Measurements from ENCODE around the gene CARMIL1.
"Not testable (repeated sequence)": the region's sequence is repeated elsewhere in the genome, so short reads cannot be mapped to it uniquely, and the experiment has no call there.

Gene CARMIL1

DNA sequence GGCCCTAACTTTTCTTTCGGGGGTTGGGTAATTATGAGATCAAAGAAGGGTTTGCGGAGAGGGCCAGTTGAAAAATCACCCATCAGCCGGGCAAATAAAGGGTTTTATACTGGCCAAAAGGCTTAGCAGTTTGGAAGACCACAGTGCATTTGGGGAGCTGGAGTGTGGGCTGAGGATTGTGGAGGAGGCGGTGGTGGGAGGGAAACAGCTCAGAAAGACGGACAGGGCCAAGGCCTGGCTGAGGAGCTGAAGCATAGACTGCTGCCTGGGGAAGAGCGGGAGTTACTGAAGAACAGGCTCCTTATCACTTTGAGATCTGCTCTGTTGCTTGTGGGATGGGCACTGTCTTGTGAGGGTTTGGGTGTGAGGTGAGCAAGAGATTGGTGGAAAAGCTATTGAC, 144.2 kb downstream of the CARMIL1 start:
- DNase-seq (ENCODE audit: low read depth): no peak

DNA sequence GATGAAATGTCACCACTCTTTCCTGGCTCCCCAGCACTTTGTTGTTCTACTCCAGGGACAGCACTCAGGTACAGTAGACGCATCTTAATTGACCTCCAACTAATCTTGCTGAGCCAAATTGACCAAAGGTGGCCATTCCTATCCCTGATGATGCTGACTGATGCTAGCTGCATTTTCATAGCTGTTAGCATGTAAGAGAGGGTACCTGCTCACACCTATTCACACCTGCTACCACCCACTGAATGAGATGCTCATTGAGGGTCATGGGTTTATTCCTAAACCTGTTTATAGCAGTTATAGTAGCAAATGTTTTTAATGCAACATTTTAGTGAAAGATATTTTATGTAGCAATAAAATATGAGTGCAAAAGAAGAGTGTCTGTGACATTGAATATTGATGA, 145.1 kb downstream of the CARMIL1 start:
- DNase-seq (ENCODE audit: low read depth): no peak
- H3K4me3 ChIP-seq (ENCODE audit: low read depth, low read length): no peak overlapping the region

More for the DNA sequence above, 144.2 kb downstream of the CARMIL1 start:
- H3K4me3 ChIP-seq (ENCODE audit: low read depth, low read length): no peak overlapping the region

DNA sequence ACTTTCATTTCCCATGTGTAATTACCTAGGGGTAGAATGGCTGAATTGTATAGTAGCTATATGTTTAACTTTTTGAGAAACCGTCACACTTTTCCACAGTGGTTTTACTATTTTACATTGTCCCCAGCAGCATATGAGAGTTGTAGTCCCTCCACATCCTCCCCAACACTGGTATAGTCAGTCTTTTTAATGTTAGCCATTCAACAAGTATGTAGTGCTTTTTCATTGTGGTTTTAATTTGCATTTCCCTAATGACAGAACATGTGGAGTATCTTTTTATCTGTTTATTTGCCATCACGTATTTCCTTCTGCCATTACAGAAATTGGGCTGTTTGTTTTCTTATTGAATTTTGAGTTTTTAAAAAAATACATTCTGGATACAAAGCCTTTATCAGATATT, 148.4 kb downstream of the CARMIL1 start:
- no peak for DNase-seq (ENCODE audit: low read depth)
- no peak overlapping the region for H3K4me3 ChIP-seq (ENCODE audit: low read depth, low read length)

DNA sequence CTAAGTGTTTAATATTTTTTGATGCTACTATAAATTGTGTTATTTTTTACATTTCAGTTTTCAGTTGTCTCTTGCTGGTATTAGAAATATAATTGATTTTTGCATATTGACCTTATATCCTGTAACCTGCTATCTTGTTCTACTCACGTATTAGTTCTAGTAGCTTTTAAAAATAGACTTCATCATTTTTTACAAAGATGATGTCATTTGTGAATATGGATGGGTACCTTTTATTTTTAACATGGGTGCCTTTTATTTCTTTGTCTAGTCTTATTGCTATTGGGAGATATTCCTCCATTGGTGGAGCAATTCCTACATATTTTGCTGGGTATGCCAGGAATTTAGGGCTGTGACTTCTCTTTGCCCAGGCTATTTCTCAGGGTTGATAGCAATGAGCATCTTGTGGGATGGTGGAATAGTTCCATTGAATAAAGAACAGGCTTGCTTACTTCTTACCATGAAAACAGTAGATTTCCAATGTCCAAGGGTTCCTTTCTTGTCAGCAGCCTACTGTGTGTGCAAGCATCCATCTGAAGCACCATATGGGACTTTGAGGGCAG, 149.7 kb downstream of the CARMIL1 start:
- DNase-seq (ENCODE audit: low read depth): no peak

DNA sequence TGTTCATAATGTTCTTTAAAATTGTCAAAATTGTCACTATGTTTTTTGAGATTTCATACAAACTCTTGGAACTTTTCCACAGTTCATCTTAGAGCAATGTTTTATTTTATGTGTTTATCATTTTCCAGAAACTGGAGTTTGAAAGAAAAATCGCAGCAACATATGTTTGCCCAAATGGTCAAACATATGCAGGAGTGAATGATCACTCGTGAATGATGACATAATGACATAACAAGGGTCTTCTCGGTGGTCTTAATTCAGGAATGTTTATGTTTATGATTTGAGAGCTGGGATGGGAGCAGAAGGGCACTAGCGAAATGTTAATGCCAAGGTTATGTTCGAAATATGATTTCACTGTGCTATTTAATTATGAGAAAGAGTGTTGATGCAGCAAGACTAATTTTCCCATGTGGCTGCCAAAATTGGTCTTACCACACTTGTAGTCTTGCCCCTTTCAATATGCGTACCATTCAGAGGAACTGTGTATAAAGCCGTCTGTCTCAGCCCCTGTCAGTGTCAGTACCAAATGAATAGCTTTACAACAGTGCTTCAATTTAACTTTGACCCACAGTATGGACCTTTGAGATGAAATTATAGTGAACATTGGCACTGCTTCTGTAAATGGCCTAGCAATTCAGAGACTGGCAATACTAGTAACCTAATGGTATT, 152.3 kb downstream of the CARMIL1 start:
- H3K4me3 ChIP-seq (ENCODE audit: low read depth, low read length): no peak overlapping the region
- DNase-seq (ENCODE audit: low read depth): no peak

More for the DNA sequence above, 149.7 kb downstream of the CARMIL1 start:
- no peak overlapping the region for H3K4me3 ChIP-seq (ENCODE audit: low read depth, low read length)

DNA sequence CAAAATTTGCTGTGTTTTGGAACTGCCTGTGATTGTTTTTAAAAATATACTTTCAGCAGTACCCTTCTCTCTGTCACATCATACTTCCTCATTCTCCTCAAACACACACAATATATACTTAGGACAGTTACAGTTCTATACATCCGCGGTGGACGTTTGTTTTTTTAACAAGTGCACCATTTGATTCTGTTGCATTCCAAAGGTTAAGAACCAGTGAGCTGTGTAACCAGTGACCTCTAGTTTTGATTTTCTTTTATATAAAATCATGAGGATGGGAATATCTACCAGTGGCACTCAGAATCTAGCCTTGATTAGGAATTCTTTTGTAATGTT, 152.8 kb downstream of the CARMIL1 start:
- H3K4me3 ChIP-seq (ENCODE audit: low read depth, low read length): no peak overlapping the region
- DNase-seq (ENCODE audit: low read depth): no peak

DNA sequence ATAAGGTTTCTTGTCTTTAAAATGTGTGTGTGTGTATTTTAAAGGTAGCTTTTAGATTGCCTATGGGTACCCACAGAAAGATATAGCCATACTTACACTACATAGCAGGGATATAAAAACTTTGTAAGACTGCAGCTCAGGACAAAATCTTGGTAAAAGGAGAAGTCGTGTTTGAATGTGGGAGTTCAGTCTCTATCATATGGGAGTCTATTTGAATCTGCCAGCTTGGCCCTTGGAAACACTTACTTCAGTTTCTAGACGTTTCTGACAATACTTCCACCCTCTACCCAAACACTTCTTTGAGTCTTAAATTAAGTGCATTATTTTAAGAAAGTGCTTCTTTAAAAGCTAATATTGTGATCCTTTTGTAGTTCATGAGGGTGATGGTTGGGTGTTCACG, 155.7 kb downstream of the CARMIL1 start:
- no peak for DNase-seq (ENCODE audit: low read depth)
- H3K4me3 ChIP-seq (ENCODE audit: low read depth, low read length): no peak overlapping the region

DNA sequence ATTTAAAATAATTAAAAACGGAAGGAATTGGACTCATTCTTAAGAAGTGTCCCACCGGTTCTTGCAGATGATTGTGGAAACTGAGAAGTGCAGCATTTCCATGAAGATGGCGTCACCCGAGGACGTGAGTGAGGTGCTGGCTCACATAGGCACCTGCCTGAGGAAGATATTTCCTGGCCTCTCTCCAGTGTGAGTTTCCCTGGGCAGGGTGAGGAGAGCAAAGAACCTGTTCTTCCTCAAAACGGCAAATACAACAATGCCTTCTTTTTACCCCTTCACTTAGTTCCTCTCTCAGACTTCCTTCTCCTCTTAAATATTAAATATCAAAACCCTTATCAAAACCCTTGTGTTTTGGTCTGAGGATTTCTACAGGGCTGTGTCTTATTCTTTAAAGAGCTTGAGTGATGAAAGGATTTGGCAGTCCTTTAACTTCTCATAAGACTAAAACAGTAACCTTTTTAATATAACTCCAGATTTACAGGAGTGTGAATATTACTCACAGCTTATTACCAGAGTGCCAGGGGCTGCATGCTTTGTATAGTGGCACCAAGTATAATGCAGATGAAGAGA, 156.3 kb downstream of the CARMIL1 start:
- no peak overlapping the region for H3K4me3 ChIP-seq (ENCODE audit: low read depth, low read length)
- no peak for DNase-seq (ENCODE audit: low read depth)

DNA sequence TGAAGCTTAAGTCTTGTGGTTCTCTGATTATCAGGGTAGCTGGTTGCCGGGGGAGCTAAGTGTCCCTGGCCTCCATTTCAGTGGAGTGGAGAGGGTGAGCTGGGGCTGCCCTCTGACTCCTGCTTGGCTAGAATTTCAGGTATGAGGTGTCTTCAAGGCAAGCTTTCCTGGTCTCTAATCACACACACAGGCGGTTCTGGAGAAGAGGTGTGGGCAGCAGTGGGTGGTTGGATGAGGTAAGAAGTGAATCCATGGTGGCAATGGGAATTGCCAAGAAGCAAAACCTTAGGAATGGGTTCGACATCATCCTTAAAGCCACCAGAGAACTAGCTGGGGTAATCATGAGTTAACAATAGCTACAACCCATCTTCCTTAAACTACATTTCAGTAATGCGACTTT, 157.6 kb downstream of the CARMIL1 start:
- DNase-seq (ENCODE audit: low read depth): no peak
- no peak overlapping the region for H3K4me3 ChIP-seq (ENCODE audit: low read depth, low read length)

DNA sequence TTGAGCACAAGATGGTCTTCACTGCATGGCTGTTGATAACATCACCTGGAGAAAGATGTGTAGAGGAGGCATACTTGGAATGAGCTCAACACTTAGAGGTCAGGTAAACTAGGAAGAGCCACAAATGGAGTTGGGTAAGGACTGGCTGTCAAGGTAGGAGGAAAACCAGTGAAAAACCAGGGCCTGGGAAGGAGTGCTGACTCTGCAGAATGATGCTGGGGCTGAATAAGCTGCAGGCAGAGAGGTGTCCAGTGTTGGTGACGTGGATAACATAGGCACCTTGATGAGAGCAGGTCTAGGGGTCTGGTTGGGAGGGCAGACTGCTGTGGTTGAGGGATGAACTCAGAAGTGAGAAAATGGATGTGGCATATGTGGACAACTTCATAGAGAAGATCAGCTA, 160.2 kb downstream of the CARMIL1 start:
- no peak for DNase-seq (ENCODE audit: low read depth)
- H3K4me3 ChIP-seq (ENCODE audit: low read depth, low read length): no peak overlapping the region

DNA sequence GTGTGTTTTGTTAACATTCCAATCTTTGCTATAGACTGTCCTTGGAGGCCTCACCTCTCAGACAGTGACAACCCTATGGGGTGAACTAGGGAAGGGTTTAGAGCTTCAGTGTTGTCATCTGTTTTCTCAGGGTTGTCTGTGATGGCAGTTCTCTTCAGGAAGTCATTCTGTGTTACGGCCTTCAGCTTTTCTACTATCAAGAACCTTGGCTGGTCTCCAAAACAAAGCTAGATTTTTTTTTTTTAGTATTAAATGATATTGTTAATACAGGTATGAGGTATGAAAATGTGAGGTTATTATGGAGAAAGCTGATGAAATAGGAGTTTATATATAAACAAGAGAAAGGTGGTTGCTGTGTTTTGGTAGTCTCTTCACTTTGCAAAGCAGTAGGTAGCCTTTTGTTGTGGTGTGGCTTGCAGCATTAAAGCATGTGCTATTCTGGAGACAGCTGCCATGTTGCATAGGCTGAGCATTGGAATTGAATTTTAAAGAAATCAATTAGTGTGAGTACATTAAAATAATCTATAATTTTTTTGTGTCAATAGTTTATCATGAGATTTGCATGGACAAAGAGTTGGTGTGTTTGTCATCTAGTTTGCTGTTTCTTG, 162.6 kb downstream of the CARMIL1 start:
- DNase-seq (ENCODE audit: low read depth): no peak
- no peak overlapping the region for H3K4me3 ChIP-seq (ENCODE audit: low read depth, low read length)

DNA sequence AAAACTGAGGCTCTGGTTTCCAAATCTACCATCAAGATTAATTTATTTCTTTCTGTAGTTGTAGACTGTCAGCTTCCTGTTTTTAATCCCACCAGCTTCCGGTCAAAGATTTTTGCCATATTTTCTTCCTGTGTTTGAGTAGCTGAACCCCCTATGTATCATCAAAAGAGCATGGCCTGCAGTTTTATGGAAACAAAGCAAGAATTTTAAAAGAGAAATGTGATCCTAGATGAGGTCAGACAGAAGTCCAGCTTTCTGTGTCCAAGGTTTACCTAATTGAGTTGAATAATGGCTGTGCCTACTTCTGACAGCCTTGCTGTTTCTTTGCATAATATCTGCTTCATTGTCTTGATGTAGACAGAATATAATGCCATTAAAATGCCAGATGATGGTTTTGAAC, 163.7 kb downstream of the CARMIL1 start:
- DNase-seq (ENCODE audit: low read depth): peak; percentile 3
- no peak overlapping the region for H3K4me3 ChIP-seq (ENCODE audit: low read depth, low read length)

DNA sequence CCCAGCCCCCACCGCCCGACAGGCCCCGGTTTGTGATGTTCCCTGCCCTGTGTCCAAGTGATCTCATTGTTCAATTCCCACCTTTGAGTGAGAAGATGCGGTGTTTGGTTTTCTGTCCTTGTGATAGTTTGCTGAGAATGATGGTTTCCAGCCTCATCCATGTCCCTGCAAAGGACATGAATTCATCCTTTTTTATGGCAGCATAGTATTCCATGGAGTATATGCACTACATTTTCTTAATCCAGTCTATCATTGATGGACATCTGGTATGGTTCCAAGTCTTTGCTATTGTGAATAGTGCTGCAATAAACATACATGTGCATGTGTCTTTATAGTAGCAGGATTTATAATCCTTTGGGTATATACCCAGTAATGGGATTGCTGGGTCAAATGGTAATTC, 165.3 kb downstream of the CARMIL1 start:
- not testable (repeated sequence) for DNase-seq (ENCODE audit: low read depth); H3K4me3 ChIP-seq (ENCODE audit: low read depth, low read length)

DNA sequence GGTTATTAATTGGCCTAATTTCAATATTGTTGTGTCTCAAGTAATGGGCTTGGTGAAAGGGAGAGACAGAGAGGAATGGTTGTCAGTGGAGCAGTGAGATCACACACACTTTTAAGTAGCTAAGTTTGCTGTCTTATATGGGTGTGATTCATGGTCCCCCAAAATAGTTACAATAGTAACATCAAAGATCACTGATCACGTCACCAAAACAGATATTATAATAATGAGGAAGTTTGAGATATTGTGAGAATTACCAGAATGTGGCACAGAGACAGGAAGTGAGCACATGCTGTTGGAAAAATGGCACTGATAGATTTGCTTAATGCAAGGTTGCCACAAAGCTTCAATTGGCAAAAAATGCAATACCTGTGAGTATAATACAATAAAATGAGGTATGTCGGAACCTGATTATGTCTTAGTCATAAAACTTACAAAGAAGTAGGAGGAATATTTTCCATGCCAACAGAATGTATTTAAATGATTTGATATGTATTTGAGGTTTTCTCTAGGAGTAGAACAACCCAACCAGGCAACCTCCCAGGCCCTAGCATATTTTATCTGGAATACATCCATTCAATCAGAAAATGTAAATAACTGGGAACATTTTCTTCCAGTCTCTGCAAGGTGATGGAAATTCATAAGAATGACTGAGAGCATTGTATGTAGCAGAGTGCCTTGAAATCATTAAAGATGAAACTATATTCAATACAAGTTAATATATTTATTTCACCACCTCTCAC, 167.8 kb downstream of the CARMIL1 start:
- no peak for DNase-seq (ENCODE audit: low read depth)
- H3K4me3 ChIP-seq (ENCODE audit: low read depth, low read length): no peak overlapping the region

DNA sequence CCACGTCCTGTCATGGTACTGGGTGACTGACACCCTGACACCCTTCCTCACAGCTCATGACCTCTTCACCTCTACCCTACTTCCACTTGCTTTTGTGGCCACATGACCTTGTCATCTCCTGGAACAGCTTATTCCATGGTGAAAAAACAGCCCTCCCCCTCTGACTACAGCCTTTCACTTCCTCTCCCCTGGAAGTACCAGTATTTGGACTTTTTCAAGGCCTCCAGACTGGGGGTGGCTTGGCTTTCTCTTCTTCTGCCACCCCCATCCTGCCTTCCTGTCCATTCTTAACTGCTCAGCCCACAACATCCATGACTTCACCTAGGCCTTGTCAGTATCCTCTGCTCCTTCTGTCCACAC, 168.4 kb downstream of the CARMIL1 start:
- H3K4me3 ChIP-seq (ENCODE audit: low read depth, low read length): no peak overlapping the region
- no peak for DNase-seq (ENCODE audit: low read depth)

DNA sequence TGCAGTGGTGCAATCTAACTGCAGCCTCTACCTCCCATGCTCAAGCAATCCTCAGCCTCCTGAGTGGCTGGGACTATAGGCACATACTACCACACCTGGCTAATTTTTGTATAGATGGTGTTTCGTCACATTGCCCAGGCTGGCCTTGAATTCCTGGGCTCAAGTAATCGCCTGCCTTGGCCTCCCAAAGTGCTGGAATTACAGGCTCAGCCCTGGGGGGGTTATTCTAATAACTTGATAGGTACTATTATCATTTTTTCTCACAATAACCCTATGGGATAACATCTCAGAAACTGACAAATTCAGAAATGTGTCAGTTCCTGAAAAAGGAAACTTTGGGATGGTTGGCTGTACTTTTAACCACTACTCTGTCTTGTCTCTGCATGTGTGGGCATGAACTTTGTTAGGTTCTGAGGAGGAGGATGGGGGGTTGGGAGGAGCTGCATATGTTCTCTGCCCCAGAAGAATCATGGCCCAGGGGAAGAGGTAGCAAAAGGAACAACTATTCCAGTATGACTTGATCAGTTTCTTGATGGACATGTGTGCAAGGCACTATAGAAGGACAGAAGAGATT, 169.9 kb downstream of the CARMIL1 start:
- no peak overlapping the region for H3K4me3 ChIP-seq (ENCODE audit: low read depth, low read length)
- DNase-seq (ENCODE audit: low read depth): no peak

DNA sequence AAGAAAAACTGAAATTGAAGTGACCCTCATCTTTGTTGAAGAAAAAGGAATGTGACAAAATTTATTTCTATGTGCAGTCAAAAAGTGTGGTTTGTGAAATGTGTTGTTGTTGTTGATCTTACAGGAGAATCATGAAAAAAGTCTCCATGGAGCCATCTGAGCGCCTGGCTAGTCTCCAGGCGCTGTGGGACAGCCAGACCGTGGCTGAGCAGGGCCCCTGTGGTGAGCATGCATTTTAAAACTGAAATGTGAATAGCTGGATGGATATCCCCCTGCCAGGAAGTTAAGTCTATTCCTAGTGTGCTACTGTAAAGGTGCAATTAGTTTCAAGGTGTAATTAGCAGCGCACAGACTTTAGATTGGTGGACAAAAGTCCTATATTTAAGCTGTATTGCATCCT, 170.6 kb downstream of the CARMIL1 start:
- no peak overlapping the region for H3K4me3 ChIP-seq (ENCODE audit: low read depth, low read length)
- DNase-seq (ENCODE audit: low read depth): no peak

DNA sequence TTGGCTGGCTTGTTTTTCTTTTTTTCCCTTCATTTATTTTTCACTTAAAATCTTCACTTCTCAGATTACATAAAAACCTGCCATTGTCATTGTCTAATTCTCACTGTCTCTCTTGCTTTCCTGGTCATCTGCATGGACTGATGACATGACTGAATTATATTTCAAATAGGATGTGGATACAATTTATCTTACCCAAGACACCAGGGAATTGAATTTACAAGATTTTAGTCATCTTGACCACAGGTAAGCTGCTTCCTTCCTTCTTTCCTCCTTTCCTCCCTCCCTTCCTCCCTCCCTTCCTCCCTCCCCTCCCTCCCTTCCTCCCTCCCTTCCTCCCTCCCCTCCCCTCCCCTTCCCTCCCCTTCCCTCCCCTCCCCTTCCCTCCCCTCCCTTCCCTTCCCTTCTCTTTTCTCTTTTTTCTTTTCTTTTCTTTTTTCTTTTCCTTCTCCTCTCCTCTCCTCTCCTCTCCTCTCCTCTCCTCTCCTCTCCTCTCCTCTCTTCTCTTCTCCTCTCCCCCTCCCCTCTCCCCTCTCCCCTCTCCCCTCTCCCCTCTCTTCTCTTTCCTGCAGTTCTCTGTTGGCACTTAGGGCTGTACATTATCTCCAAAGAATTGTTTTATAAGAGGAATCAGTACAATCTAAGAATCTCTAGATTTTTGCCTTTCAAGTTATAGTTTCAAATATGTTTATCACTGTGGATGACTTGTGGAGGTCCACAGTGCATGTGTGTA, 171.5 kb downstream of the CARMIL1 start:
- no peak overlapping the region for H3K4me3 ChIP-seq (ENCODE audit: low read depth, low read length)
- no peak for DNase-seq (ENCODE audit: low read depth)

DNA sequence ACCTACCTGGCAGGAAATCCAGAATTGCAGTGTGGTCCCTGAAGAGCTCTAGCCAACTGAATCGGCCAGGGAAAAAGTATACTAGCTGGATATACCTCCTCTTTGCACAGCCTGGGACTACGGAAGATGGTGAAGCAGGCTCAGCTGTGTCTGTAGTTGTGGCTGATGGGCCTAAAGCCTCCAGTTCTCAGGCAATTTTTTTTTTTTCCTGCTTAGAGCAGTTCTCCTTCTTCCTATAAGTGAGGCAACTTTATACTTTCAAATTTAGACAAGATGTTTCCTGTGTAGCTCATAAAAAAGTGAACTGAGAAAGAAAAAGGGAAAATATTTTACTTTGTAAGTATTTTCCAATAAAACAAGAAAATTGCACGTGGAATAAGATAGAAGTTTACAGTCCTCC, 172.9 kb downstream of the CARMIL1 start:
- no peak overlapping the region for H3K4me3 ChIP-seq (ENCODE audit: low read depth, low read length)
- DNase-seq (ENCODE audit: low read depth): no peak
